ENCODE measurements around the gene MKS1.

Gene MKS1

DNA sequence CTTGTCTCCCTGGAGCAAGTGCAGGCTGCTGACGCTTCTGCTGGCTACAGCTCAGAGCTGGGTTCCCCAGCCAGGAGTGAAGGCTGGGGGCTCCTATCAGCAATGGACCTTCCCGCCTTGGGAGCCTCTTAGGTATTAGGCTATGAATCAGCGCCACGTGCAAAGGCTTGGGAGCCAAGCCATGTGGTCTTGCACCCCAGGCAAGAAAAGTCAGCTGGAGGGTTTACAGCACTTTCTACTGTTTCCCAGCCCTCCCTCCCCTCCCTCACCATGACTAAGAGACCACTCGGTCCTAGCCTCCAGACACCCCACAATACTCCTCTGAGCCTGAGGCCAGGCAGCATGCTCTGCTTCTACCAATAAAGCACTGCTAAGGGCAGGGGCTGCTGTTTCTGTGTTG lies 14.3 kb downstream of the MKS1 start:
- in situ Hi-C loops (cut with MboI; ENCODE audit: low sequenced_read_pairs), result no loop called here

DNA sequence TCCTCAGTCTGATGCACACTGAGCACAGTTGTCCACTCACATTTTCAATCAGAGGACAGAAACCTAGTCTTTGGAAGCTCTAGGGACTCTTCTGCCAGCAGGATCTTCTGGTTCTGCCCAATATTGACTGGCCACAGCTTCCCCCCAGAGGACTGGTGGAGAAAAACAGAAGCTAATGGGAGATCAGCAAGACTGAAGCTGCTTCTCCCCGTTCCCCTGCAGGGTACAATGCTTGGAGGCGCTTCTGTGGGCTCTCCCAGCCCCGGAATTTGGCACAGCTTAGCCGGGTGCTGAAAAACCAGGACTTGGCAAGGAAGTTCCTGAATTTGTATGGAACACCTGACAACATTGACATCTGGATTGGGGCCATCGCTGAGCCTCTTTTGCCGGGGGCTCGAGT lies 16.2 kb downstream of the MKS1 start:
- in situ Hi-C loops (cut with MboI; ENCODE audit: low sequenced_read_pairs), result no loop called here

DNA sequence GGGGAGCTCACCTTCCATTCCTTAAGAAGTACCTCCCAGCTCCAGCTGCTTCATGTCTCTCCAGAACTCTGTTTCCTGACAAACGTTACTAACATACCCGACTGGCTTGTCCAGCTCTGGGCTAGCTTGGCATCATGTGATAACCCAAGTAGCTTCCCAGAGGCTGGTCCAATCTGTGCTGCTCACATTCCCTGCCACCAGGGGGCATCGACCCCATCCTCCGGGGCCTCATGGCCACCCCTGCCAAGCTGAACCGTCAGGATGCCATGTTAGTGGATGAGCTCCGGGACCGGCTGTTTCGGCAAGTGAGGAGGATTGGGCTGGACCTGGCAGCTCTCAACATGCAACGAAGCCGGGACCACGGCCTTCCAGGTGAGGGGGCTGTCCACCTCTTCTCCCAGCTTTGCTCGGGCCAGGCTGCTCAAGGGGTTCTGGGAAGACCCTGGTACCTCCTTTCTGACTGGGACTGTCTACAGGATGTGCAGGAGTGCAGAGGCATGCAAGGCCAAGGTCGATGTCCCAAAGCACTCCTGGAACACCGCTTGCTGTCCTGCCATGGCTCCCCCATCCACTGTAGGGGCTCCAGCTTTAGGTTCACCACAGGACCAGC lies 18.9 kb downstream of the MKS1 start:
- in situ Hi-C loops (cut with MboI; ENCODE audit: low sequenced_read_pairs), result no loop called here

DNA sequence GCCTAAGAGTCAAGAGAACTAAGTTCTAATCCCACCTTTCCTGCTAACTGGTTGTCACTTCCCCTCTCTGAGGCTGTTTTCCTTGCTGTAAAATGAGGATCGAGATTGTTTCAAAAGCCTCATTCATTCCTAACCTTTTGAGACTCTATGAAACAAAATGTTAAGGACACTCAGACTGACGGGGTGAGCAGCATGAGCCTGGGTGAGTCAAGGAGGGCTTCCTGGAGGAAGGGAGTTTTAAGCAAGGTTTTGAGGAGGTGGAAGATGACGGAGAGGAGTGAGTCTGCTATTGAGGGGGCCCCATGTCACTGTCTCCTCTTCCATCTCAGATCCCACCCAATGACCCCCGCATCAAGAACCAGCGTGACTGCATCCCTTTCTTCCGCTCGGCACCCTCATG lies 22.4 kb downstream of the MKS1 start:
- in situ Hi-C loops (cut with MboI; ENCODE audit: low sequenced_read_pairs), result no loop called here

DNA sequence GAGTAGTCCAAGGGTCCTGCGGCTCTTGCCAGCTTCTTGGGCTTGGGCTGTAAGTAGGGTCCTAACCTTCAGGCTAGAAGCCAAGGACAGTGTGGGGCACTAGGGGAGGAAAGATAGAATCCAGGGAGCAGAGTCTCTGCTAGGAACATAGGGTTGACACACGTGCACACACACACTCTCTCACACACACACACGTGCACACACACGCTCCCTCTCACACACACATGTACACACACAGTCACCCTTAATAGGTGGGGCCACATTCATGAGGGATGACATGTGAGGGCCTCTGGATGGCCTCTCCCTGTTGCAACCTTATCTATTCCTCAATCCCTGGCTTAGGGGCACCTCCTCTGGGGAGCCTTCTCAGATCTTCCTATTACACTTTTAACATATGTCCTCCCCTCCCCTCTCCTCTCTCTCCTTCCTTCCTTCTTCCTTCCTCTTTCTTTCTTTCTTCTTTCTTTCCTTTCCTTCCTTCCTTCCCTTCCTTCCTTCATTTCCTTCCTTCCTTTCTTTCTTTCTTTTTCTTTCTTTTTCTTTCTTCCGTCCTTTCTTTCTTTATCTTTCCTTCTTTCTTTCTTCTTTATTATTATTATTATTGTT lies 23.4 kb downstream of the MKS1 start:
- in situ Hi-C loops (cut with MboI; ENCODE audit: low sequenced_read_pairs), result no loop called here

DNA sequence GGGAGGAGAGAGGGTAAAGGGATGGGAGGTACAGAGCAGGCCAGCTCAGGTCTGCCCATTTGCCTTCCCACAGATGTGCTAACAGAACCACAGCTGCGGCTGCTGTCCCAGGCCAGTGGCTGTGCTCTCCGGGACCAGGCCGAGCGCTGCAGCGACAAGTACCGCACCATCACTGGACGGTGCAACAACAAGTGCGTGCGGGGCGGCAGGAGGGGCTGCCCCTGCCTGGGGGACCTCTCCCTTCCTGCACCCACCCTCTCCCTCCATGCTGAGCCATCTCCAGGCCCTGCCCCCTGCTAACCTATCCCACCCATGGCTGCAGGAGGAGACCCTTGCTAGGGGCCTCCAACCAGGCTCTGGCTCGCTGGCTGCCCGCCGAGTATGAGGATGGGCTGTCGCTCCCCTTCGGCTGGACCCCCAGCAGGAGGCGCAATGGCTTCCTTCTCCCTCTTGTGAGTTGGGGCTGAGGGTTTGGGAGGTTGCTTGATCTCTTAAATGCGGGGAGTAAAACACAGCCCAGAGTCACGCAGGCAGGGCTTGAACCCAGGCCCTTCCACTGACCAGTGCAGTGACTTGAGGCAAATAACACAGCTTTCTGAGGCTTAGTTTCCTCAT lies 25.3 kb downstream of the MKS1 start:
- in situ Hi-C loops (cut with MboI; ENCODE audit: low sequenced_read_pairs), result no loop called here

DNA sequence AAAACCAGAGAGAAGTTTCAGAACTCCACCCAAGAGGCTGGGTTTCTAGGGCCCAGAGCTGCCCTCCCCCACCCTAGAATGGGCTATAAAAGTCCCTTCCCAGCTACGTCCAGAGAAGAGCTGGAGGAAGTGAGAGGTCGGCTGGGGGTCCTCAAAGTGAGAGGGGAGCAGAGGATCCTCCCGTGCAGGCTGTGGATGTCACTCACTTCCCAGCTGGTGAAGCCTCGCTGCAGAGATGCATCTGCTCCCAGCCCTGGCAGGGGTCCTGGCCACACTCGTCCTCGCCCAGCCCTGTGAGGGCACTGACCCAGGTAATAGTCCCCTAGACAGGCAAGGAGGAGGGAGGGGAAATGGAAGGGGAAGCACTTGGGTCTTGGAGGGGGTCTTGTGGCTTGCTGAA lies 26.4 kb downstream of the MKS1 start, which contains the start of gene EPX:
TSS of gene EPX (plus strand) at position 115 of the 400 bp plus-strand sequence. CDS start at position 236, 121 bp downstream.
- in situ Hi-C loops (cut with MboI; ENCODE audit: low sequenced_read_pairs), result no loop called here

DNA sequence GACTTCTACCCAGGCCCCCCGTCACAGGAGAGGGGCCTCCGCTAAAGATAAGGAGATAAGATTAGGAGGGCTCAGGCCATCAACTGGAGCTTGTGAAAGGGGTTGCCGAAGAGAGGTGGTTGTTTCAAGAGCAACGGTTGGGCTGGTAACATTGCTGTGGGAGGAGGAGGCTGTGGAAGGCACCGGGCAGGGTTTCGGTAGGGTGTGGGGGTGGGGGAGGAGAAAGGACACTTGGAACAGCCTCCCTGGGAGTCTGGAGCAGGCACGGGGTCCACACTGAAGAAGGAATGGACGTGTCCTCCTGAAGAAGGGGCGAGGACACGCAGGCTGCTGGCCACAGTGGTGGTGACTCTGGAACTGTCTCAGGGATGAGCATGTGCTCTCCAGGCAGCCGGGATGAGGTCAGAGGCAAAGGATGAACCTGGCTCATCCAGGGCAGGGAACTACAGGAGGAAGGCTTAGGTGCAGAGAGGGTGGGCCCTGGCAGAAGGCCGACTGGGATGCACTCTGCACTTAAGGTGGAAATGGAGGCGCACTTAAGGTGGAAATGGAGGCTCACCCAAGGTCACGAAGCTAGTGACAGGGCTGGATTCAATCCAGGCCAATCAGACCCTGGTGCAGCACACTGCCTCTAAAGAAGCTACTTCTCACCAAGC lies 27.7 kb downstream of the MKS1 start:
- in situ Hi-C loops (cut with MboI; ENCODE audit: low sequenced_read_pairs), result no loop called here

DNA sequence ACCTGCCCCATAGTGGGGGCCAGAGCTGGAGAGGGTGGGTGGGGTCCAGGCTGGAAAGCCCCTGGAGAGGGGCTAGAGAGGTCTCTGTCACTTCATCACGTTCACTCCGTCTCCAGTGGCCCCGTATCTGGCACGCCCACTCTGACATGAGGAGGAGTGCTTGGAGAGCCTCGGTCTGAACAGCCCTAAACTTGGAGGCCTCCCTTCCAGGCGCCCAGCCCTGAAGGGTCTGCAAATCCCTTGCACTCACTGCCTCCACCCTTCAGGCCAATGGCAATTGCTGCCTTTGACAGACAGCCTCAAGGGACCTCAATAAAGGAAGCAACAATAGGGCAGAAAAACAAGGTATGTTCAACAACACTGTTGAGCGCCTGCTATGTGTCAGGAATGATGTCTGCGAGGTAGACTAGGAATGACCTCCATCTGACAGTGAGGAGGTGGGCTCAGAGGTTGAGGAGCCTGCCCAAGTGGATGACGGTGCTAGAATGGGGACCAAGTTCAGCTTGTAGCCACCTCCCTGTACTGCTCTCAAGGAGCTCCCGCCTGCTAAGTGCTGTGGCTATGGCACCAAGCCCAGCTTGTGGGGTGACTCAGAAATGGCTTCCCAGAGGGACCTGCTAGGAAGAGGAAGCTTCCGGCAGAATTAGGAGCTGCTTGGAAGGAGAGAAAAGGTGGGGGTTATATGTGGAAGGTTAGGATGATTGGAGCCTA lies 29.5 kb downstream of the MKS1 start:
- in situ Hi-C loops (cut with MboI; ENCODE audit: low sequenced_read_pairs), result no loop called here

DNA sequence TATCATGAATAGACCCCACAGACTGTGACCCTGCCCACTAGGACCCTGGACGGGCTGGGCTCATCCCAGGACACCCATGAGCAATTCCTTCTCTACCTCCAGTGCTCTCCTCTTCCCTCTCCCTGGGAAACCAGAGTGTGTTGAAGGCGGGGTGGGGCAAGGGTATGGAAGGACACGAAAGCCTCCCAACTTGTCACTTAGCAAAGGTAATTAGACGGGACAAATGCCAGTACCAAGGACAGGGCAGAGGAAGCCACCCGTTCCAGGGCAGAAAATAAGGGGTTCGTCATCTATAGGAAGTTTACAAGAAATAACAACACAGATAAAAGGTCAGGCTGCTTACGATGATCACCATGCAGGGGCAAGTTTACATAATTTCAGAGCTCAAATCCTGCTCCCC lies 31.4 kb downstream of the MKS1 start:
- in situ Hi-C loops (cut with MboI; ENCODE audit: low sequenced_read_pairs), result no loop called here

DNA sequence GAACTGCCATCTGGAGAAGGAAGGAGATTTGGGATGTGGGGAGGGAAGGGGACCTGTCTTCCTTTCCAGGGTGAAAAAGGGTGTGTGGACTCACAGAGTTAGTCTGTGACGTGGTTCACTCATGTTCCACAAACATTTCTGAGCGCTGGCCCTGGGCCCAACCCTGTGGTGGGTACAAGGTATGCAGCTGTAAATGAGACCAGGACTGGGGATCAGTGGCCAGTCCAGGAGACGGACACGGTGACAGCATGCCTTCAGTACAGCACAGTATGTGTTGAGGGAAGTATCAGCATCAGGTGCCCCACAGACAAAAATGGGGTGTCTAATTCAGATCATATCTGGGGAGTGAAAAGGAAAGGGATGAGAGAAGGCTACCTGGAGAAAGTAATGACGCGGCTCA lies 32.0 kb downstream of the MKS1 start:
- in situ Hi-C loops (cut with MboI; ENCODE audit: low sequenced_read_pairs), result no loop called here

DNA sequence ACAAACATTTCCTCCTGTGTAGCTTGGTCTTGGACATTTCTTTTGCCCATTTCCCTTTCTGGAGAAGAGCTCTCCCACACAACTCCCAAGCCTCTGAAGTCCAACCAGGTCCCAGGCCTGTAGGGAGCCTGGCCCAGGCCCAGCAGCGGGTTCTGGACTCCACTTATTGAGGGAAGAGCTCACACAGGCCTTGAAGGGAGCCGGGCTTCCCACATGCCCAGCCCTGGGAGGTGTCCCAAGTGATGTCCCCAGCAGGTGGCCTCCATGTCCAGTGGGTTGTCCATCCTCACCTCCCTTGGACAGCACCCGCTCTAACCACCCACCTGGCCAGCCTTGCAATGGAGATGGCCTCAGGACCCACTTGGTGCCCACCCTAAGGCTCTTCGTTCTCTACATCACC lies 32.5 kb downstream of the MKS1 start:
- in situ Hi-C loops (cut with MboI; ENCODE audit: low sequenced_read_pairs), result no loop called here

DNA sequence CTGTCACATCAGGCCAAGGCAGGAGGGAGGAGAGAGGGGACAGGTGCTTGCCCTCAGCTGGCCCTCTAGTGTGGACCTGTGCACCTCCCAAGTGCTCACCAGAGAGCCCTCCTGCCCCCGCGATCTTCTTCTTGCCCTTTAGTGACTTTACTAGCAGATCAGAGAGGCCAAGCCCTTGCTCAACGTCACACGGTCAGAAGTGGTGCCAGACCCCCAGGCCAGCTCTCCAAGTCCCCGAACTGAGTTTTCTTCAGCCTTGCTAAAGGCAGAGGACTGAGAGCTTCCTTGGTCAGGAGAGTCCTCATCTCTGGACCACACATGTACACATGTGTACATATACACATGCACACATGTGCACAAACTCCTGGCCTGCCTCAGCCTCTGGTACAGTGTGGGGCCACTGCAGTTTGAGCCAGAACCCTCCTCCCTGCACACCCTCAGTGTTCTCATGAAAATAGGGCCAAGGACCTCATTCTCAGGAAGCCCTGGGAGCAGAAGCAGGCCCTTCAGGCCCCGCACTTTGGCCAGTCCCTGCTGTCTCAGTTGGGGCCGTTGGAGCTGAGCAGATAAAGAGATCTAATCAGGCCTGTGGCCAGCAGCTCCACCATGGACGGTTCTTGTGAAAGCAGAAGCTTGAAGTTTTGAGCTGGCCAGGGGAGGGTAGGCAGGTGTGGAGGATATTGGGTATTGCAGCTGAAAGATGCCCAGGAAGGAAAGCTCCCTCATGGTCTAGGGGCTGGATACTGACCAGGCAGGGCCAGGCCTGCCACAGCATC lies 33.9 kb downstream of the MKS1 start:
- in situ Hi-C loops (cut with MboI; ENCODE audit: low sequenced_read_pairs), result no loop called here

DNA sequence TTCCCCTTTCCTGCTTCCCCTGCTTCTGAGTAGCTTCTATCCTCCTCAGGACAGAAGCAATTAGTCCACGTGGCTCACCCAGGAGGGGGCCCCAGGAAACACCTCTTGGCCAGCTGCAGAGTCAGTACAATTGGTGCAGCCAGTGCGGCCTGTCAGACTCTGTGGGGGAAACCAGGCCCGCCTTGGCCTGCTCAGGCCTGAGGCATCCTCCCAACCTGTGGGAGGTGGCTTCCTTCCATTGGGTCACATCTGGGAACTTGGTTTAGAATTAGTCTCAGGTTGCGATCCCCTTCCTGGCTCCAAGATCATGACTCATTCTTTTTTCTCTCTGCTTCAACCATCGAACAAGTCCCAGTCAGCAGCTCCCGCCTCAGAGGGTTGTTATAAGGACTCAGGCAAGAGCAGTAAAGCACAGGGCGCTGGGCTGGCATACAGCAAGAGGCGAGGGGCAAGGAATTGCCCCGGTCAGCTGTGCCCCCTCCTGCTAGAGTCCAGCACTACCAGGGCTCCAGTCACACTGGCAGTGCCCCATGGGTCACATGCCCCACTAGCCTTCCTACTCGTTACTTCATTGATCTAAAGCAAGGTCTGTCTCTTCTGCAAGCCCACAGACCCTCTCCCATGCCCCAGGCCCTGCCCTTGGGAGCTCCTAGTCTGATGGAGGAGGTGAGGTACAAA lies 34.6 kb downstream of the MKS1 start:
- in situ Hi-C loops (cut with MboI; ENCODE audit: low sequenced_read_pairs), result no loop called here

DNA sequence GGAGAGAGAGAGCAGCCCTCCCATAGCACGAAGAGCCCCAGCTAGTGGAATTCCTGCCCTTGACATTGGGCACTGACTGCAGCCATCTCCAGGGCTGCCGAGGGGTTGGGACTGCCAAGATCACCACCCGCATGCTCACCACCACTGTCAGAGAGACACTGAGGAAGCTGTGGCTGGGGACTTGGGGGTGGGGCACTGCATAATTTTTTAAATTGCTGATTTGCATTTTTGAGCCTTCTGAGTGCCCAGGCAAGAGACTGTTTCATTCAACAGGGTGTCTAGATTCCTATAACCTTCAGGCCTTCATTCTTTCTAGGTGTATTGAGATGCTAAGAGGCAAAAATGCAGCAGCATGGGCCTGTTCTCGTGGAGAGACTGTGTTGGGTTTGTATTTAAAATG lies 35.5 kb downstream of the MKS1 start:
- in situ Hi-C loops (cut with MboI; ENCODE audit: low sequenced_read_pairs), result no loop called here

DNA sequence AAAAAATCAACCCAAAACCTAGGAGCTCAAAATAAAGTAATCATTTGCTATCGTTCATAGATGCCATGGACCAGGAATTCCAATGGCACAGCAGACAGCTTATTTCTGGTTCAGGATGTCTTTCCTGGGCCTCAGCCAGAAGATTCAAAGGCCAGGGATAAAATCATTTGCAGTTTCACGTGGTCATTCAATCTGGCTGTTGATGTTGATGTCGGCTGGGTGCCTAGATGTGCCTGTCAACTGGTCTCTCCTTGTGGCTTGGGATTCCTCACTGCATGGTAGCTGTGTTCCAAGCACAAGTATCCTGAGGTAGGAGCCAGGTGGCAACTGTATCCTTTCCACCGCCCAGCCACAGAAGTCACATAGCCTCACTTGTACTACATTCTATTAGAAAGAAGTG lies 37.3 kb downstream of the MKS1 start:
- in situ Hi-C loops (cut with MboI; ENCODE audit: low sequenced_read_pairs), result no loop called here

DNA sequence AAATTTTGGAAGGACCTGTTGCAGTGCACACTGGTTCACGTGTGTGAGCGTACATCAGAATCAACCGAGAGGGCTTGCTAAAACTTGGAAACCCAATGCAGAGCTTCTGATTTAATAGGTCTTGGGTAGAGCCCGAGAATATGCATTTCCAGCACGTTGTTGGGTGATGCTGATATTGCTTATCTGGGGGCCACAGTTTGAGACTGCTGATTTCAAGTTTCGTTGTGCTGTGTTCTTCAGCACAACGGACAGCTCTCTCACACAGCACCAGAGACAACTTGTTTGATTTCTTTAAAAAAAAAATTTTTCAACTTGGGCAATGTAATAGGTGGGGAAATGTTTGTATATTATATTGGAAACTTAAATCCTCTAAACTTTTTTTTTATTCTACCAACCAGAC lies 42.9 kb downstream of the MKS1 start:
- in situ Hi-C loops (cut with MboI; ENCODE audit: low sequenced_read_pairs), result no loop called here

DNA sequence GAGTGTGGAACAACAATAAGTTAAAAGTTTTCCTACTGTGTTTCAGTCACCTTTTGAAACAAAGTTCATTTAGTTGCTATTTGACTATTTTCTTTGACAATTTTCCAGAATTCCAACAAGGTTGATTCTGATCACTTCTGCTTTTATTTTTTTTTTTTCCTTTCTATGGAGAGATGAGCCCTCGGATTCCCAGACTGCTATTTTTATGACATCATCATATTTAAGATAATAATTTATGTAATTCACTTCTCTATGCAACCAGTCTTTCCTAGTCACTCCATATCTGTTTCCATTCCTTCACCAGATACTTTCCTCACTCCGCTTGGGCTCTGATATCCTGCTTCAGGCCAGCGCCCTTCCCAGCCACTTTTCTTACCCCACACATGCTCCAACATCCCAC lies 44.2 kb downstream of the MKS1 start:
- in situ Hi-C loops (cut with MboI; ENCODE audit: low sequenced_read_pairs), result no loop called here

DNA sequence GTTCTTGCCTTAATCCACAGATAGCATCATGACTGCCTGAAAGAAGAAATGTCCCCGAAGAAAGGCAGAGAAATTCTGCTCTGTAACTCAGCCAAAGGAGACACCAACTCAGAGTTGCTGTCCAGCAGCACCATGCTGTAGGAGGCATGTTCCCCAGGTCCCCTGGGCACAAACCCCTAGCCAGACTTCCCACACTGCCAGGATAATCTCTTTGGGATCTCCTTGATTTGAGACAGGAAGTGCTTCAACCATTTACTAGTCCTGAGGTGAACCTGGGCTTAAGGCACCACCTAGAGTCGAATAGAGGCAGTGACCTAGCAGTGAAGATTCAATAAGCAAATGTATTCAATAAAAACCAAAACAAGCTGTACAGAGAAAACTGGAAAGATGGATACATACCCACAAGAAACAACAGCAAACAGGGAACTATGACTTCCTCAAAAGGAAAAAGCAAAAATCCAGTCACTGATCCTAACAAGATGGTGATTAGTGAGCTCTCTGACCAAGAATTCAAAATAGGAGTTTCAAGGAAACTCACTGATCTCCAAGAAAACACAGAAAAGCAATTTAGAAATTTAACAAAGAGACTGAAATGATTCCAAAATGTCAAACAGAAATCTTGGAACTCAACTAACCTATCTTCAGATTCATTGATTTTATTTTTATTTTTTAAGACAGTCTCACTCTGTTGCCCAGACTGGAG lies 46.5 kb downstream of the MKS1 start:
- in situ Hi-C loops (cut with MboI; ENCODE audit: low sequenced_read_pairs), result no loop called here

DNA sequence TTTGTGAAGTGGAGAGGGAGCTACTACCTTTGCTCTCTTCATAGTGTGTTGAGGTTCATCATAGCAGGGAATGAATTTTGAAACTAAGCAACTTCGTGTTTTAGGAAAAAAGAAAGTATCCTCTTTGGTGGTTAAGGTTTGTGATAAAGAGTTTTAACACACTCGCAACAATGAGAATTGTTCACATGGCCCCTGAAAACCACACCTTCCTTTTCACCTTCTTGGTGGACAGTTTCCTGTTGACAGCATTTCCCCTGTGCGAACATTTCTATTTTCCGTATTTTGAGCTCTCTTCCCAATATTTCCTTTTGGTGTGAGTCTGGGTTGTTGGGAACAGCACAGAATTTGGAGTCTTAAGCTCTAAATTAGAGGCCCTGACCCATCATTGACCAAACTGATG lies 48.4 kb downstream of the MKS1 start:
- in situ Hi-C loops (cut with MboI; ENCODE audit: low sequenced_read_pairs), result no loop called here
